HG03558 (cell line): Measurements from ENCODE around the gene KRTAP26-1.

Source experiments
- ATAC-seq: cut with Tn5 transposase; IDR thresholded peaks from one replicate; pipeline ENCODE4 v1.9.1; 2021; ENCODE audit warnings: moderate number of reproducible peaks; ENCODE audit not compliant: unreplicated experiment; ENCODE audit errors: extremely low read depth

Gene KRTAP26-1

DNA sequence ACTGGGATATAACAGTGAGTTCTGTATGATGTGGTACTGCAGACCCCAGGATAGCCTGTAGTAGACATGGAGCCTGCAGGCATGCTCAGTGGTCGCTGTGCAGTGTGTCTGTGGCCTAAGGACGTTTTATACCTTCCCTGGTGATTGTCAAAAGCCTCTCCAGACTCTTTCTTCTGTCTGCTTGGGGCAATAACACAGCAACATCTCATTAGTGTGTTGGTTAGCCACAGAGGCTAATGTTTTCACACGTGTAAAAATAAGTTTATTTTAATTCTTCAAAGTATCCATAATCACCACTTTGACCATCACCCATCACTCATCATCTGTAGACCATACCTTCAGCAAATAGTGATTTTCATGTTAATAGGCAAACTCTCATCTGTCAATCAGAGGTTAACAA is 37.3 kb downstream of the KRTAP26-1 start, which contains the start of gene KRTAP24-1:
Gene KRTAP24-1, minus strand, starts transcription at position 101 of the 400 bp plus-strand sequence. Its CDS starts 18 bp downstream, at position 83.
- ATAC-seq: no peak

DNA sequence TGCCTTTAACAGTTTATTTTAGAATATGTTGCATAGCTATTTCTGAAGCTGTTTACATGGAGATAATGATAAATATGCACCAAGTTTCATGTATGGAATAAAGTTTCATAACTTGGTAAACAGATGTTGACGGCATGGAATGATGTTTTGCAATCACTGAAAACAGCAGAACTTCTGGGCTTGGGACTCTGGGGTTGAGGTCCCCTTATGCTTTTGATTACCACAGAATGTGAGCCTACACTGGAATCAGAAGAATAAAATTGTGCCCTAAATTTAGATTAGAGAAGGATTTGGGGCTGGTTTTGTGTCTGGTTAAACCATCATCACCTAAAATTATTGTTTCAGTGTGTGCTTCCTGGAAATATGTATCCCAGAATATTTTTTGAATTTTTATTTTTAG is 48.5 kb downstream of the KRTAP26-1 start:
- no peak for ATAC-seq

- no peak for ATAC-seq
These were observed 49.0 kb downstream of the KRTAP26-1 start for GRCh38 chr21:30271156-30271555.

DNA sequence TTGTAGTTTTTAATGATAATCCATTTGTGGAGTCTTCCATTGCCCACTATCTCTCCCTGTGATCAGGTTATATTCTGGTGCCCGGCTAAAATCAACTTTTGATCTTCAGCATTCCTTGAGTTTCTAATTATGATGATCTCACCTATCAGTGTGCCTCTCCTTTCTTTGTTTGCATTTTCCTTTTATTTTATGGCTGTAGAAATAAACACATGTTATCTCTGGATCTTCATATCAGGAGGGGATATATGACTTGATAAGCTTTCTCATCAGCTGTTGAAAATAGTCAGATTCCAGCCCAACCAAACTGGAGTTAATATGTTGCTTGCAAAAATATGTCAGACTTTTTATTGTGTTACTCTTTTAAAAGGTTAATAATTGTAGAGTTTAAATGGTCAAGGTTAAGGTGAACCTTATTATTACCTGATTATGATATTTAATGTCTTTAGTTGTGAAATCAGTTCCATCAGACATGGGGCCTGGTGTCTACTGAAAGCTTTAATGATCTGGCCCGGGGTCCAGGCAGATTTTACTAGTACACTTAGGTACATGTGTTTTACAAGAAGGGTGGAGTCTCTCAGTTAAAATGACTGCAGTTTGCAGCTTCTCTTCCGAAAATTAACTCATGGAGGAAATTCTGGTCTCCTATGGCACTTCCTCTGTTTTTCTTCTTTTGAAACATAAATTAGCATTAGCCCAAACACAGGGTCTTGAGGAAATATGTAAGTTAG is 50.1 kb downstream of the KRTAP26-1 start:
- ATAC-seq: no peak
